WTC11 (cell line): ENCODE data around the gene MRTFA. TPM values are rescaled to one million over a fixed set of nuclear protein-coding genes. Genes with fewer than 3 reads are reported as not detected.
"Not testable (repeated sequence)": the region's sequence is repeated elsewhere in the genome, so short reads cannot be mapped to it uniquely, and the experiment has no call there.

ENCODE experiments used
- ATAC-seq: fragments of 200-7000 bp; cut with Tn5 transposase; 2 replicates; pipeline ENCODE4 v1.10.0; 2021; ENCODE audit warnings: mild to moderate bottlenecking, moderate library complexity
- CTCF ChIA-PET: fragments of 300-600 bp; sonication (Branson Sonifier 250); formaldehyde crosslinking; loops from one replicate; lab custom pipeline; 2021; ENCODE audit warnings: antibody characterized with exemption; lab: Charles Lee
- POLR2A ChIA-PET: fragments of 350-600 bp; sonication (Branson Sonifier 250); formaldehyde crosslinking; loops from one replicate; lab custom pipeline; 2021; ENCODE audit warnings: antibody characterized with exemption; lab: Charles Lee
- DNase-seq: peaks from one replicate; pipeline ENCODE4 v3.0.0; 2021; ENCODE audit warnings: low spot score
- H3K27ac Mint-ChIP-seq: 2 replicates; pipeline ENCODE4 v1.8.0; 2021; ENCODE audit warnings: mixed read lengths
- H3K27me3 Mint-ChIP-seq: 2 replicates; pipeline ENCODE4 v1.8.0; 2021; ENCODE audit warnings: low read depth, mild to moderate bottlenecking, moderate library complexity, mixed read lengths
- H3K36me3 Mint-ChIP-seq: 2 replicates; pipeline ENCODE4 v1.8.0; 2021; ENCODE audit warnings: mixed read lengths
- H3K4me1 Mint-ChIP-seq: 2 replicates; pipeline ENCODE4 v1.8.0; 2022; ENCODE audit warnings: mixed read lengths
- H3K4me3 Mint-ChIP-seq: 2 replicates; pipeline ENCODE4 v1.8.0; 2021; ENCODE audit warnings: mild to moderate bottlenecking, moderate library complexity, mixed read lengths
- H3K9me3 Mint-ChIP-seq: 2 replicates; pipeline ENCODE4 v1.8.0; 2021; ENCODE audit warnings: mixed read lengths
- HMGA2 ChIP-seq: fragments of 250-450 bp; sonication (Bioruptor Pico); IDR thresholded peaks from 2 replicates; pipeline ENCODE4 v1.4.0; 2021; ENCODE audit warnings: mild to moderate bottlenecking, moderate library complexity
- NR1H2 ChIP-seq: sonication (generic); formaldehyde crosslinking; IDR thresholded peaks from 2 replicates; pipeline ENCODE4 v1.9.0; 2021; ENCODE audit warnings: mild to moderate bottlenecking, moderate library complexity, missing genetic modification reagents
- NR2C2 ChIP-seq: sonication (generic); formaldehyde crosslinking; IDR thresholded peaks from 2 replicates; pipeline ENCODE4 v1.8.0; 2022; ENCODE audit warnings: mild to moderate bottlenecking, missing genetic modification reagents
- OVOL2 ChIP-seq: fragments of 250-450 bp; sonication (Bioruptor Pico); IDR thresholded peaks from 2 replicates; pipeline ENCODE4 v1.9.0; 2021; ENCODE audit warnings: mild to moderate bottlenecking, borderline replicate concordance
- ZNF219 ChIP-seq: sonication (generic); formaldehyde crosslinking; IDR thresholded peaks from 2 replicates; pipeline ENCODE4 v1.8.0; 2023; ENCODE audit warnings: missing genetic modification reagents, mild to moderate bottlenecking, borderline replicate concordance
- ZNF263 ChIP-seq: sonication (generic); formaldehyde crosslinking; IDR thresholded peaks from 2 replicates; pipeline ENCODE4 v1.8.1; 2022; ENCODE audit warnings: low read depth, mild to moderate bottlenecking, moderate library complexity, missing genetic modification reagents
- total RNA-seq: library from RNA; stranded (reverse); gene quantifications from 3 replicates; pipeline ENCODE4 v1.2.3, GENCODE V29; 2021
- TF ChIP-seq, protein P1 (sequence below): sonication (generic); formaldehyde crosslinking; IDR thresholded peaks from 2 replicates; pipeline ENCODE4 v1.8.0; 2023; ENCODE audit warnings: missing genetic modification reagents, mild to moderate bottlenecking, borderline replicate concordance
- TF ChIP-seq, protein P2 (sequence below): sonication (generic); formaldehyde crosslinking; IDR thresholded peaks from 2 replicates; pipeline ENCODE4 v1.8.1; 2023; ENCODE audit warnings: mild to moderate bottlenecking, moderate library complexity, missing genetic modification reagents
- TF ChIP-seq, protein P3 (sequence below): sonication (generic); formaldehyde crosslinking; IDR thresholded peaks from 2 replicates; pipeline ENCODE4 v1.8.1; 2022; ENCODE audit warnings: missing genetic modification reagents, borderline replicate concordance
- TF ChIP-seq, protein P4 (sequence below): sonication (generic); formaldehyde crosslinking; IDR thresholded peaks from 2 replicates; pipeline ENCODE4 v1.8.0; 2022; ENCODE audit warnings: mild to moderate bottlenecking, missing genetic modification reagents
- TF ChIP-seq, protein P5 (sequence below): fragments of 250-450 bp; sonication (Bioruptor Pico); IDR thresholded peaks from 2 replicates; pipeline ENCODE4 v1.9.0; 2021; ENCODE audit warnings: mild to moderate bottlenecking, borderline replicate concordance

MRTFA gene
- total RNA-seq, 1 experiment from 2014 or later, result 48.4 TPM

DNA sequence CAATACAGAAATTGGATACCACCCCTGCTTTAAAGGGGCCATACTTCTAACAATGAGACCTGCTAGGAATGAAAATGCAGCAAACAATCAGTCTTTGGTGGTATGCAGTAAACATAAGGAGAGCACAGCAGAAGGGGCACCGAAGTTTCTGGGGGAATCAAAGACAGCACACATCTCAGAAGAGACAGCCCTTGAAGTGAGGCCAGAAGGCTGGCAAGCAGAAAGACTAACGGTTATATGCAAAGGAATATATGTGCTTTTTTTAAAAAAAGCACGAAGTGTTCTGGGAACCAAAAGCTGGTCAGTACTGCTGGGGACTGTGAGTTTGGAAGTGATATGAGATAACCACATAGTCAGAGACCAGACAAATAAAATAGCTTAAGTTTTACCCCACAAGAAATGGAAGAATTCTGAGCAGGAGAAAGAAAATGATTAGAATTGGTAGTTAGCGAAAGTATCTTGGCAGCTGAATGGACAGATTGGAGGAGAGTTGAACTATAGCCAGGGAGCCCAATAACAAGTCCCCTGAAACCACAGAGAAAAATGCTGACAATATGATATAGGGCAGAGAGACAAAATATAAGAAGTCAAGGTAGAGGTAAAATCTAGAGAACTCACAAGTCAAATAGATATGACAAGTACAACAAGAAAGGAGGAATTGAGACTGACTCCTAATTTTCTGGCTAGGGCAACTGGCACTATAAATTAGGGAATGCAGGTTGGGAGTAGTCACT is 125.7 kb downstream of the MRTFA start (continued):
- TF ChIP-seq, protein P1, sequence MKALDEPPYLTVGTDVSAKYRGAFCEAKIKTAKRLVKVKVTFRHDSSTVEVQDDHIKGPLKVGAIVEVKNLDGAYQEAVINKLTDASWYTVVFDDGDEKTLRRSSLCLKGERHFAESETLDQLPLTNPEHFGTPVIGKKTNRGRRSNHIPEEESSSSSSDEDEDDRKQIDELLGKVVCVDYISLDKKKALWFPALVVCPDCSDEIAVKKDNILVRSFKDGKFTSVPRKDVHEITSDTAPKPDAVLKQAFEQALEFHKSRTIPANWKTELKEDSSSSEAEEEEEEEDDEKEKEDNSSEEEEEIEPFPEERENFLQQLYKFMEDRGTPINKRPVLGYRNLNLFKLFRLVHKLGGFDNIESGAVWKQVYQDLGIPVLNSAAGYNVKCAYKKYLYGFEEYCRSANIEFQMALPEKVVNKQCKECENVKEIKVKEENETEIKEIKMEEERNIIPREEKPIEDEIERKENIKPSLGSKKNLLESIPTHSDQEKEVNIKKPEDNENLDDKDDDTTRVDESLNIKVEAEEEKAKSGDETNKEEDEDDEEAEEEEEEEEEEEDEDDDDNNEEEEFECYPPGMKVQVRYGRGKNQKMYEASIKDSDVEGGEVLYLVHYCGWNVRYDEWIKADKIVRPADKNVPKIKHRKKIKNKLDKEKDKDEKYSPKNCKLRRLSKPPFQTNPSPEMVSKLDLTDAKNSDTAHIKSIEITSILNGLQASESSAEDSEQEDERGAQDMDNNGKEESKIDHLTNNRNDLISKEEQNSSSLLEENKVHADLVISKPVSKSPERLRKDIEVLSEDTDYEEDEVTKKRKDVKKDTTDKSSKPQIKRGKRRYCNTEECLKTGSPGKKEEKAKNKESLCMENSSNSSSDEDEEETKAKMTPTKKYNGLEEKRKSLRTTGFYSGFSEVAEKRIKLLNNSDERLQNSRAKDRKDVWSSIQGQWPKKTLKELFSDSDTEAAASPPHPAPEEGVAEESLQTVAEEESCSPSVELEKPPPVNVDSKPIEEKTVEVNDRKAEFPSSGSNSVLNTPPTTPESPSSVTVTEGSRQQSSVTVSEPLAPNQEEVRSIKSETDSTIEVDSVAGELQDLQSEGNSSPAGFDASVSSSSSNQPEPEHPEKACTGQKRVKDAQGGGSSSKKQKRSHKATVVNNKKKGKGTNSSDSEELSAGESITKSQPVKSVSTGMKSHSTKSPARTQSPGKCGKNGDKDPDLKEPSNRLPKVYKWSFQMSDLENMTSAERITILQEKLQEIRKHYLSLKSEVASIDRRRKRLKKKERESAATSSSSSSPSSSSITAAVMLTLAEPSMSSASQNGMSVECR (CRISPR knock-in tag), result no peak
- TF ChIP-seq OVOL2, result no peak
- TF ChIP-seq, protein P2, sequence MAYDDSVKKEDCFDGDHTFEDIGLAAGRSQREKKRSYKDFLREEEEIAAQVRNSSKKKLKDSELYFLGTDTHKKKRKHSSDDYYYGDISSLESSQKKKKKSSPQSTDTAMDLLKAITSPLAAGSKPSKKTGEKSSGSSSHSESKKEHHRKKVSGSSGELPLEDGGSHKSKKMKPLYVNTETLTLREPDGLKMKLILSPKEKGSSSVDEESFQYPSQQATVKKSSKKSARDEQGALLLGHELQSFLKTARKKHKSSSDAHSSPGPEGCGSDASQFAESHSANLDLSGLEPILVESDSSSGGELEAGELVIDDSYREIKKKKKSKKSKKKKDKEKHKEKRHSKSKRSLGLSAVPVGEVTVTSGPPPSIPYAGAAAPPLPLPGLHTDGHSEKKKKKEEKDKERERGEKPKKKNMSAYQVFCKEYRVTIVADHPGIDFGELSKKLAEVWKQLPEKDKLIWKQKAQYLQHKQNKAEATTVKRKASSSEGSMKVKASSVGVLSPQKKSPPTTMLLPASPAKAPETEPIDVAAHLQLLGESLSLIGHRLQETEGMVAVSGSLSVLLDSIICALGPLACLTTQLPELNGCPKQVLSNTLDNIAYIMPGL (CRISPR knock-in tag), result no peak

DNA sequence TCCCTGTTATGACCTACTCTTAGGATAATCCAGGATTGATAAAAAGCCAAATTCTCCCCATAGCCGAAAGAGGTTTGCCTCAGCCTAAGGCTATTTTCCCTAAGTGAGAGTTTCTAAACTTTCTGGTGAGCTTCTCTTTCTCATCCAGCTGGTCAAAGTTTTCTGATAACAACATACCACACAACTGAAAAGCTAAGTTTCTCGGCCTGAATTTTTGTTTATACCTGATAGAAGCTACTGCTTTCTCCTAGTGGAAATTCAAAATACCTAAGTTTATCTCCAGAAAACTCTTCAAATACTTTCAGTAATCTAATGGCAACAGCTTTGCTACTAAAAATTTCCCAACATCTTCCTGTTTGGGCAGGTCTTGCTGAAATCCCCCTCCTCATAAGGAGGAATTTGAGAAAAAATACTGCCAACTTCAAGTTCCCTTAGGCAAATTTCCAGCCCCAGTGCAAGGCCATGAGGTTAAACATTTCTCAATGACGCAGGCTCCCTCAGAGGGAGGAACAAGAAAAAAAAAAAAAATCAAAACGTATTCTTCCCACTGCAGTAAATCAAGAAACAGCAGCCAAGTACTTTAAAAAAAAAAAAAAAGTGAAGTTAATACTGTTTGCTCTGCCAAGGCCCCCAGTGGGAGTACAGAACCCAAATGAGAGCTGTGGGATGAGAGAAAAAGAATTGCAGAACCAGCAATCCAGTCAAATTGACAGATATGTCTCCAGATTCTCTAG is 127.0 kb downstream of the MRTFA start:
- POLR2A ChIA-PET, result no interaction called here
- H3K27ac Mint-ChIP-seq, result no peak overlapping the region

DNA sequence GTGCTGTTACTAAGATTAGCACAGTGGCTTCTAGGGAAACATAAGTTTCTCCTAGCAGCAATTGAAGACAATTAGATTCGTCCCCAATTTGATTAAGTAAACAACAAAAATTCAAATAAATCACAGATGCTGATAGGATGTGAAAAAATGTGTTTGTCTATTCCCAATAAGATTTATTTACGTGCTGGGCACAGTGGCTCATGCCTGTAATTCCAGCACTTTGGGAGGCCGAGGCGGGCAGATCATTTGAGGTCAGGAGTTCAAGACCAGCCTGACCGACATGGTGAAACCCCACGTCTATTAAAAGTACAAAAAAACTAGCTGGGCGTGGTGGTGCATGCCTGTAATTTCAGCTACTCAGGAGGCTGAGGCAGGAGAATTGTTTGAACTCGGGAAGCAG is 128.5 kb downstream of the MRTFA start:
- not testable (repeated sequence) for ATAC-seq, H3K27me3 Mint-ChIP-seq, H3K27ac Mint-ChIP-seq, H3K4me3 Mint-ChIP-seq, DNase-seq, H3K36me3 Mint-ChIP-seq, H3K9me3 Mint-ChIP-seq
- ChIA-PET POLR2A (interaction anchor here (0.6 kb wide), 1 partner anchor 452 kb away, joined by 3 read pairs; no protein-coding TSS in a partner anchor), CTCF (interaction anchor here (0.6 to 1.9 kb wide), 3 partner anchors 17 to 228 kb away, joined by 3 to 7 read pairs (median 4); no protein-coding TSS in a partner anchor)
- H3K4me1 Mint-ChIP-seq, result peaks cover 20% of the 10 kb centered on the region

More for the DNA sequence above, 127.0 kb downstream of the MRTFA start:
- Mint-ChIP-seq H3K4me1 (peaks cover 20% of the 10 kb centered on the region), H3K9me3 (no peaks in the 10 kb centered on the region), H3K36me3 (no peaks in the 10 kb centered on the region), H3K4me3 (no peak overlapping the region)
- CTCF ChIA-PET, result interaction anchor here (0.6 to 1.9 kb wide), 6 partner anchors 11 to 600 kb away, joined by 3 to 7 read pairs (median 3); no protein-coding TSS in a partner anchor
- DNase-seq (no peak), ATAC-seq (no peak)
- TF ChIP-seq, protein P3, sequence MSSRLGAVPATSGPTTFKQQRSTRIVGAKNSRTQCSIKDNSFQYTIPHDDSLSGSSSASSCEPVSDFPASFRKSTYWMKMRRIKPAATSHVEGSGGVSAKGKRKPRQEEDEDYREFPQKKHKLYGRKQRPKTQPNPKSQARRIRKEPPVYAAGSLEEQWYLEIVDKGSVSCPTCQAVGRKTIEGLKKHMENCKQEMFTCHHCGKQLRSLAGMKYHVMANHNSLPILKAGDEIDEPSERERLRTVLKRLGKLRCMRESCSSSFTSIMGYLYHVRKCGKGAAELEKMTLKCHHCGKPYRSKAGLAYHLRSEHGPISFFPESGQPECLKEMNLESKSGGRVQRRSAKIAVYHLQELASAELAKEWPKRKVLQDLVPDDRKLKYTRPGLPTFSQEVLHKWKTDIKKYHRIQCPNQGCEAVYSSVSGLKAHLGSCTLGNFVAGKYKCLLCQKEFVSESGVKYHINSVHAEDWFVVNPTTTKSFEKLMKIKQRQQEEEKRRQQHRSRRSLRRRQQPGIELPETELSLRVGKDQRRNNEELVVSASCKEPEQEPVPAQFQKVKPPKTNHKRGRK (CRISPR knock-in tag), result no peak
- TF ChIP-seq ZNF263 (CRISPR knock-in tag), result no peak
- TF ChIP-seq, protein P4, sequence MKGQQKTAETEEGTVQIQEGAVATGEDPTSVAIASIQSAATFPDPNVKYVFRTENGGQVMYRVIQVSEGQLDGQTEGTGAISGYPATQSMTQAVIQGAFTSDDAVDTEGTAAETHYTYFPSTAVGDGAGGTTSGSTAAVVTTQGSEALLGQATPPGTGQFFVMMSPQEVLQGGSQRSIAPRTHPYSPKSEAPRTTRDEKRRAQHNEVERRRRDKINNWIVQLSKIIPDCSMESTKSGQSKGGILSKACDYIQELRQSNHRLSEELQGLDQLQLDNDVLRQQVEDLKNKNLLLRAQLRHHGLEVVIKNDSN, result no peak
- TF ChIP-seq, protein P5, sequence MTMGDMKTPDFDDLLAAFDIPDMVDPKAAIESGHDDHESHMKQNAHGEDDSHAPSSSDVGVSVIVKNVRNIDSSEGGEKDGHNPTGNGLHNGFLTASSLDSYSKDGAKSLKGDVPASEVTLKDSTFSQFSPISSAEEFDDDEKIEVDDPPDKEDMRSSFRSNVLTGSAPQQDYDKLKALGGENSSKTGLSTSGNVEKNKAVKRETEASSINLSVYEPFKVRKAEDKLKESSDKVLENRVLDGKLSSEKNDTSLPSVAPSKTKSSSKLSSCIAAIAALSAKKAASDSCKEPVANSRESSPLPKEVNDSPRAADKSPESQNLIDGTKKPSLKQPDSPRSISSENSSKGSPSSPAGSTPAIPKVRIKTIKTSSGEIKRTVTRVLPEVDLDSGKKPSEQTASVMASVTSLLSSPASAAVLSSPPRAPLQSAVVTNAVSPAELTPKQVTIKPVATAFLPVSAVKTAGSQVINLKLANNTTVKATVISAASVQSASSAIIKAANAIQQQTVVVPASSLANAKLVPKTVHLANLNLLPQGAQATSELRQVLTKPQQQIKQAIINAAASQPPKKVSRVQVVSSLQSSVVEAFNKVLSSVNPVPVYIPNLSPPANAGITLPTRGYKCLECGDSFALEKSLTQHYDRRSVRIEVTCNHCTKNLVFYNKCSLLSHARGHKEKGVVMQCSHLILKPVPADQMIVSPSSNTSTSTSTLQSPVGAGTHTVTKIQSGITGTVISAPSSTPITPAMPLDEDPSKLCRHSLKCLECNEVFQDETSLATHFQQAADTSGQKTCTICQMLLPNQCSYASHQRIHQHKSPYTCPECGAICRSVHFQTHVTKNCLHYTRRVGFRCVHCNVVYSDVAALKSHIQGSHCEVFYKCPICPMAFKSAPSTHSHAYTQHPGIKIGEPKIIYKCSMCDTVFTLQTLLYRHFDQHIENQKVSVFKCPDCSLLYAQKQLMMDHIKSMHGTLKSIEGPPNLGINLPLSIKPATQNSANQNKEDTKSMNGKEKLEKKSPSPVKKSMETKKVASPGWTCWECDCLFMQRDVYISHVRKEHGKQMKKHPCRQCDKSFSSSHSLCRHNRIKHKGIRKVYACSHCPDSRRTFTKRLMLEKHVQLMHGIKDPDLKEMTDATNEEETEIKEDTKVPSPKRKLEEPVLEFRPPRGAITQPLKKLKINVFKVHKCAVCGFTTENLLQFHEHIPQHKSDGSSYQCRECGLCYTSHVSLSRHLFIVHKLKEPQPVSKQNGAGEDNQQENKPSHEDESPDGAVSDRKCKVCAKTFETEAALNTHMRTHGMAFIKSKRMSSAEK, result no peak
- no peak for TF ChIP-seq HMGA2
- TF ChIP-seq NR2C2 (CRISPR knock-in tag), result no peak
- no peak for TF ChIP-seq NR1H2 (CRISPR knock-in tag)
- TF ChIP-seq ZNF219 (CRISPR knock-in tag), result no peak
- TF ChIP-seq, all 79 proteins: peak for 0
- no peaks in the 10 kb centered on the region for H3K27me3 Mint-ChIP-seq
